GM23248 (cell line): ENCODE data around the gene FAM168A. TPM values are rescaled to one million over a fixed set of nuclear protein-coding genes. Genes with fewer than 3 reads are reported as not detected.

ENCODE experiments used
- DNase-seq: peaks from one replicate; pipeline ENCODE4 v3.0.0-alpha.2; 2015
- H2AFZ ChIP-seq: fragments of 200-600 bp; sonication (generic); 2 replicates; pipeline ENCODE4 v1.6.1; 2016; ENCODE audit warnings: antibody characterized with exemption
- H3F3A ChIP-seq: fragments of 200-600 bp; sonication (generic); 2 replicates; pipeline ENCODE4 v1.6.1; 2016; ENCODE audit warnings: mild to moderate bottlenecking, antibody characterized with exemption, mixed run types; ENCODE audit not compliant: insufficient read depth
- H3K27ac ChIP-seq: fragments of 200-600 bp; sonication (generic); 2 replicates; pipeline ENCODE4 v1.5.1; 2016; ENCODE audit warnings: mild to moderate bottlenecking
- H3K27me3 ChIP-seq: fragments of 200-600 bp; sonication (generic); replicated peaks from 2 replicates; pipeline ENCODE4 v1.6.1; 2016; ENCODE audit warnings: mild to moderate bottlenecking; ENCODE audit not compliant: insufficient read depth
- H3K36me3 ChIP-seq: fragments of 200-600 bp; sonication (generic); 2 replicates; pipeline ENCODE4 v1.6.1; 2016; ENCODE audit warnings: low read depth, mild to moderate bottlenecking
- H3K4me1 ChIP-seq: fragments of 200-600 bp; sonication (generic); 2 replicates; pipeline ENCODE4 v1.6.1; 2016; ENCODE audit warnings: mild to moderate bottlenecking; ENCODE audit not compliant: insufficient read depth
- H3K4me2 ChIP-seq: fragments of 200-600 bp; sonication (generic); one replicate; pipeline ENCODE4 v1.6.1; 2016; ENCODE audit warnings: mild to moderate bottlenecking; ENCODE audit not compliant: unreplicated experiment
- H3K4me3 ChIP-seq: fragments of 200-600 bp; sonication (generic); 2 replicates; pipeline ENCODE4 v1.5.1; 2016; ENCODE audit warnings: mild to moderate bottlenecking
- H3K79me2 ChIP-seq: fragments of 200-600 bp; sonication (generic); 2 replicates; pipeline ENCODE4 v1.6.1; 2016; ENCODE audit warnings: mild to moderate bottlenecking; ENCODE audit not compliant: insufficient read depth
- H3K9ac ChIP-seq: fragments of 200-600 bp; sonication (generic); 2 replicates; pipeline ENCODE4 v1.6.1; 2016; ENCODE audit warnings: mild to moderate bottlenecking
- H3K9me2 ChIP-seq: fragments of 200-600 bp; sonication (generic); 2 replicates; pipeline ENCODE4 v1.6.1; 2016; ENCODE audit warnings: mixed run types, mild to moderate bottlenecking, moderate library complexity; ENCODE audit not compliant: insufficient read depth
- H3K9me3 ChIP-seq: fragments of 200-600 bp; sonication (generic); one replicate; pipeline ENCODE4 v1.6.1; 2017; ENCODE audit warnings: low read depth
- H4K20me1 ChIP-seq: fragments of 200-600 bp; sonication (generic); 2 replicates; pipeline ENCODE4 v1.6.0; 2016; ENCODE audit not compliant: insufficient read depth
- EZH2 ChIP-seq: fragments of 200-600 bp; sonication (generic); IDR thresholded peaks from 2 replicates; pipeline ENCODE4 v1.6.1; 2018; ENCODE audit warnings: antibody characterized with exemption, mild to moderate bottlenecking; ENCODE audit not compliant: insufficient read depth, poor library complexity, severe bottlenecking
- EZH2phosphoT487 ChIP-seq: fragments of 200-600 bp; sonication (generic); IDR thresholded peaks from 2 replicates; pipeline ENCODE4 v1.6.1; 2018; ENCODE audit warnings: antibody characterized with exemption, moderate library complexity, mild to moderate bottlenecking, low read depth; ENCODE audit not compliant: insufficient read depth
- WGBS, 2 experiments: methylation state at CpG; one replicate each; pipeline ENCODE4 v1.1.6; 2015 to 2017; ENCODE audit warnings: low lambda C conversion rate in 2 of 2, low coverage in 1 of 2; ENCODE audit errors: missing lambda C conversion rate in 2 of 2; 5-methylcytosine and 5-hydroxymethylcytosine counted together
- in situ Hi-C: fragments of 300-500 bp; cut with MboI; formaldehyde crosslinking; loops from 2 replicates; pipeline ENCODE4 v1.15.0; 2020
- polyA plus RNA-seq: library from polyadenylated mRNA; unstranded; fragments of >200 nt; fragmentation: Nextera tagmentation; extraction: Ambion mirVana; gene quantifications from 2 replicates; pipeline ENCODE4 v1.2.1, GENCODE V29; 2016
- total RNA-seq: library from RNA; depleted of rRNA; stranded (reverse); fragments of >200 nt; shearing (Covaris generic); gene quantifications from 2 replicates; pipeline ENCODE4 v1.2.3, GENCODE V29; 2014

The FAM168A gene
- total and polyA plus RNA-seq, 2 experiments from 2014 or later = 9.1 to 26.4 TPM

GRCh38 chr11:73366265-73366610, 231.7 kb downstream of the FAM168A start:
- Histone ChIP-seq H3K27ac (no peak overlapping the region), H3K4me2 (no peak overlapping the region), H2AFZ (no peak overlapping the region), H3K4me1 (no peaks in the 10 kb centered on the region), H3K4me3 (no peak overlapping the region), H3K9me3 (no peaks in the 10 kb centered on the region), H3K27me3 (no peaks in the 10 kb centered on the region), H3K9me2 (no peaks in the 10 kb centered on the region), H4K20me1 (no peaks in the 10 kb centered on the region), H3K36me3 (peaks cover 14% of the 10 kb centered on the region), H3F3A (no peaks in the 10 kb centered on the region), H3K79me2 (no peaks in the 10 kb centered on the region), H3K9ac (no peak overlapping the region)
- 97 to 98% methylated on average over 4 of the region's 4 CpGs for WGBS, 2 experiments
- in situ Hi-C loops = no loop called here
- TF ChIP-seq EZH2phosphoT487 (no peak), EZH2 (no peak)
- no peak for DNase-seq

GRCh38 chr11:73365352-73366264, 232.3 kb downstream of the FAM168A start:
- H3K9ac ChIP-seq = no peak overlapping the region
- H2AFZ ChIP-seq = no peak overlapping the region
- H4K20me1 ChIP-seq = no peaks in the 10 kb centered on the region
- no peaks in the 10 kb centered on the region for H3K9me2 ChIP-seq
- no peaks in the 10 kb centered on the region for H3K9me3 ChIP-seq
- no peaks in the 10 kb centered on the region for H3K79me2 ChIP-seq
- H3F3A ChIP-seq = no peaks in the 10 kb centered on the region
- 88 to 90% methylated on average over 20 to 24 of the region's 24 CpGs for whole genome bisulfite sequencing, 2 experiments
- no peaks in the 10 kb centered on the region for H3K4me1 ChIP-seq
- no peak overlapping the region for H3K4me3 ChIP-seq
- in situ Hi-C loops = no loop called here
- TF ChIP-seq EZH2phosphoT487 (no peak), EZH2 (no peak)
- peaks cover 20% of the 10 kb centered on the region for H3K36me3 ChIP-seq
- H3K4me2 ChIP-seq = no peak overlapping the region
- no peak for DNase-seq
- no peak overlapping the region for H3K27ac ChIP-seq
- no peaks in the 10 kb centered on the region for H3K27me3 ChIP-seq

GRCh38 chr11:73363147-73363546, 234.8 kb downstream of the FAM168A start:
- peaks cover 27% of the 10 kb centered on the region for H3K36me3 ChIP-seq
- H3F3A ChIP-seq = 0 out of 2 replicates have a peak, but pooled peaks cover 5% of the 10 kb centered on the region
- H3K9ac ChIP-seq = no peak overlapping the region
- no peak overlapping the region for H3K27ac ChIP-seq
- DNase-seq = no peak
- no peaks in the 10 kb centered on the region for H4K20me1 ChIP-seq
- H3K9me2 ChIP-seq = no peaks in the 10 kb centered on the region
- no peaks in the 10 kb centered on the region for H3K79me2 ChIP-seq
- no peak overlapping the region for H2AFZ ChIP-seq
- no peak overlapping the region for H3K4me2 ChIP-seq
- H3K27me3 ChIP-seq = no peaks in the 10 kb centered on the region
- no peaks in the 10 kb centered on the region for H3K9me3 ChIP-seq
- WGBS, 2 experiments = 95 to 97% methylated on average over 9 of the region's 9 CpGs
- in situ Hi-C loops = no loop called here
- H3K4me1 ChIP-seq = 0 out of 2 replicates have a peak, but pooled peaks cover 4% of the 10 kb centered on the region
- no peak for TF ChIP-seq EZH2
- TF ChIP-seq EZH2phosphoT487 = no peak
- H3K4me3 ChIP-seq = no peak overlapping the region

GRCh38 chr11:73361953-73362776, 235.7 kb downstream of the FAM168A start:
- H3K36me3 ChIP-seq = peaks cover 27% of the 10 kb centered on the region
- no peaks in the 10 kb centered on the region for H4K20me1 ChIP-seq
- no peak for DNase-seq
- no peaks in the 10 kb centered on the region for H3K9me3 ChIP-seq
- TF ChIP-seq EZH2 (no peak), EZH2phosphoT487 (no peak)
- H3K4me3 ChIP-seq = no peak overlapping the region
- H3F3A ChIP-seq = peaks cover 5% of the 10 kb centered on the region; the same call in 1 of the 2 replicates
- H3K27me3 ChIP-seq = no peaks in the 10 kb centered on the region
- H3K4me2 ChIP-seq = no peak overlapping the region
- H3K4me1 ChIP-seq = peaks cover 4% of the 10 kb centered on the region; the same call in 1 of the 2 replicates
- H3K9ac ChIP-seq = no peak overlapping the region
- no peaks in the 10 kb centered on the region for H3K79me2 ChIP-seq
- no peak overlapping the region for H2AFZ ChIP-seq
- in situ Hi-C loops = no loop called here
- no peaks in the 10 kb centered on the region for H3K9me2 ChIP-seq
- 80 to 96% methylated on average over 32 to 68 of the region's 70 CpGs for WGBS, 2 experiments
- H3K27ac ChIP-seq = no peak overlapping the region
